GM12865 (cell line): ENCODE results near the gene ZDHHC21.

Experiments used
- DNase-seq: peaks from one replicate; pipeline ENCODE4 v3.0.0; 2010; ENCODE audit warnings: low read depth
- H3K4me3 ChIP-seq: 2 replicates; pipeline ENCODE4 v1.5.1; 2011; ENCODE audit warnings: mild to moderate bottlenecking, low read depth, low read length, control low read depth
- TF ChIP-seq, protein P1 (sequence below): IDR thresholded peaks from 2 replicates; pipeline ENCODE4 v1.5.1; 2011; ENCODE audit warnings: low read length, control low read depth, low read depth, inconsistent platforms; ENCODE audit not compliant: insufficient read depth; ENCODE audit errors: missing control alignments

ZDHHC21 gene

DNA sequence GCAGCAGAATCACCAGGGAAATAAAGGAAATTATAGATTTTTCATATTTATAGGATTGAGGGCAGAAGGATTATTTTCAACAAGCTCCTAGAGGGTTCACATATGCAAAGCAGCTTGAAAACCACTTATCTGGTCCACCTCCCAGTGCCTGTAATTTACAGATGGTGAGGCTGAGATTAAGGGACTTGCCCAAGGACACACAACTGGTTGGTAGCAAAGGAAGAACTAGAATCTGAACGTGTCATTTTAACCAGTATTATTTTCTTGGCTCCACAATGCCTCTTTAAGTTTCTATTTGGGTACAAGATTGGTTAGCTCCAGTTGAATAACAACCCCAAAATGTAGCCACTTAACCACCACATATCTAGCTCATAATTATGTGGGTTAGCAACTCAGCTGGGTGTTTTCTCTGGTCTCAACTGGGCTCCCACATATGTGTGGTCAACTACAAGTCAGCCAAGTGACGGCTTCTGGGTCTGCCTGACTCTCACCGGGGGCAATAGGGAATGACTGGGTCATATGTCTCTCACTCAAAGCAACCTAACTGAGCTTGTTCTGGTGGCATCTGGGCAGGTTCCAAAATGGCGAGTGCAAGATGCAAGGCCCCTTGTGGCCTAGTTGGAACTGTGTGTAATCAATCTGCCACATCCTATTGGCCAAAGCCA, 127.7 kb downstream of the ZDHHC21 start:
- H3K4me3 ChIP-seq, result no peak overlapping the region
- peak; percentile 4 for DNase-seq
- TF ChIP-seq, protein P1, sequence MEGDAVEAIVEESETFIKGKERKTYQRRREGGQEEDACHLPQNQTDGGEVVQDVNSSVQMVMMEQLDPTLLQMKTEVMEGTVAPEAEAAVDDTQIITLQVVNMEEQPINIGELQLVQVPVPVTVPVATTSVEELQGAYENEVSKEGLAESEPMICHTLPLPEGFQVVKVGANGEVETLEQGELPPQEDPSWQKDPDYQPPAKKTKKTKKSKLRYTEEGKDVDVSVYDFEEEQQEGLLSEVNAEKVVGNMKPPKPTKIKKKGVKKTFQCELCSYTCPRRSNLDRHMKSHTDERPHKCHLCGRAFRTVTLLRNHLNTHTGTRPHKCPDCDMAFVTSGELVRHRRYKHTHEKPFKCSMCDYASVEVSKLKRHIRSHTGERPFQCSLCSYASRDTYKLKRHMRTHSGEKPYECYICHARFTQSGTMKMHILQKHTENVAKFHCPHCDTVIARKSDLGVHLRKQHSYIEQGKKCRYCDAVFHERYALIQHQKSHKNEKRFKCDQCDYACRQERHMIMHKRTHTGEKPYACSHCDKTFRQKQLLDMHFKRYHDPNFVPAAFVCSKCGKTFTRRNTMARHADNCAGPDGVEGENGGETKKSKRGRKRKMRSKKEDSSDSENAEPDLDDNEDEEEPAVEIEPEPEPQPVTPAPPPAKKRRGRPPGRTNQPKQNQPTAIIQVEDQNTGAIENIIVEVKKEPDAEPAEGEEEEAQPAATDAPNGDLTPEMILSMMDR, result no peak

DNA sequence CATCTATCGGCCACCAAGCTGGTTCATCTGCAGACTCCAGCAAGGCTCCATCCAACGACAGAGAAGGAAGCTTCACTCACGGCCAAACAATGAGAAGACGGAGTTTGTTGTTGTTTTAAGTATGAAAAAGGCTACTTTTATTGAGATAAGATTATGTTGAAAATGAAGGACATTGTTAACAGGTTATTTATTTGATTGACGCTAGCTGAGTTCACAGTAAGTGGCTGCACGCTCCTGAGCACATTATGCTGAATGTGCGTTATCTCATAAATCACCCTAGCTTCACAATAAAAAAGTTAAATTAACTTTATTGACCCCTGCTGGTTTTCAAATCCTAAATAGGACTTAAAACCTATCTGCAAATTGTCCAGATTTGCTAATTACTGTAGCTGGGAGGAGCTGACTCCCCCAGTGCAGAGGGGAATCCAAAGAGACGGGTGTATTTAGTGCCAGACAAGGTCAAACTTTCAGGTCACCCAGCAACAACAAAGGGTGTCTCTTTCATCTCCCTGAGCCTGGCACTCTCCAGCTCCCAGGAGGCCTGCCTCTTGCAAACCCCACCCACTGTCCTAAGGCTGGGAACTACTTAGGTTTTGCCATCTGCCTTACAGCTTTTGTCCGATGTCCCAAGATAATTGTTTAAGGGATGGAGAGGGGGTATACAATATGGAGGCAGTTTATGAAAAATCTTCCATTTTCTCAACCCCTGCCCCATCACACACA, 129.2 kb downstream of the ZDHHC21 start:
- TF ChIP-seq, protein P1, result no peak
- no peak for DNase-seq
- no peak overlapping the region for H3K4me3 ChIP-seq

DNA sequence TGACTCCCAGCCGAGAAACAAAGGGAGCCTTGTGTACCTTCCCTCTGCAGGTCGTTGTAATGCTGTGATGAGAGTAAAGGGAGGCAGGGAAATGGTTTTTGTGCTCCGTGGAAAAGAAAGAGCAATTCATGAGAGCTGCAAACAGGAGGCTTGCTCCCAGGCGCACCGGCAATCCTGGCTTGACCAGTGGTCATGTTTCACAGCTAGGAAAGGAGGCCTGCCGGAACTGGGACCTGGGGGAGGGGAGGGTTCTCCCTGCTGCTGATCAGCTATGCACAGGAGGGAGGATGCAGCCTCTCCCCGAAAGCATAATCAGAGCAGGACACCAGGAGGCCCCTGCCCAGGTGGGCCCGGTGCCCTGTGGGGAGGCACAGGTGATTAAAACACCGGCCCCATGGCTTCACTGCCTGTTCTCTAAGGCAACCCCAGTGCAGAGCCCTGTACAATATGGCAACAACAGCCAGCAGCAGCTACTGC, 131.3 kb downstream of the ZDHHC21 start:
- no peak for DNase-seq
- TF ChIP-seq, protein P1, result no peak
- H3K4me3 ChIP-seq, result no peak overlapping the region
